GM18505 (cell line): ENCODE data around the gene OSBPL3.

Experiments
- ATAC-seq: cut with Tn5 transposase; IDR thresholded peaks from one replicate; pipeline ENCODE4 v1.9.1; 2021; ENCODE audit not compliant: unreplicated experiment
- POLR2A ChIP-seq: IDR thresholded peaks from 4 replicates; pipeline ENCODE4 v1.6.1; 2011; ENCODE audit warnings: borderline replicate concordance; ENCODE audit not compliant: insufficient read depth, insufficient read length; ENCODE audit errors: extremely low read depth

OSBPL3 gene

DNA sequence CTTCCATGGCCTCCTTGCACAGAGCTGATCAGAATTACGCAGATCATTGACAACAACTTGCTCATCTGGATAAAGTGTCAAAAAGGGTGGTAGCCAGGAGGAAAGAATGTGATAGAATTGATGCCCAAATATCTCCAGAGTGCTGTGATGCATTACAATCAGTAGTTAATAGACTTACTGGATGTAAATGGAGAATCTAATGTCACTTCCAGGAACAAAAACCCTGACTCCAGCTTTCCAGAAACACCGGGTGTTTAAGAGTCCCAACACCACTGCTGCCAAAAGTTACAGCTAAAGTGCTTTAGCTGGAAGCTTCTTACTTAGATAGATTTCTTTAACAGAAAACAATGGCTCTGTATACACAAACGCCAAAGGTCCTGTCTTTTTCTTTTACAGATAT is 25.7 kb upstream of the OSBPL3 start:
- no peak for ATAC-seq
- TF ChIP-seq POLR2A: no peak

DNA sequence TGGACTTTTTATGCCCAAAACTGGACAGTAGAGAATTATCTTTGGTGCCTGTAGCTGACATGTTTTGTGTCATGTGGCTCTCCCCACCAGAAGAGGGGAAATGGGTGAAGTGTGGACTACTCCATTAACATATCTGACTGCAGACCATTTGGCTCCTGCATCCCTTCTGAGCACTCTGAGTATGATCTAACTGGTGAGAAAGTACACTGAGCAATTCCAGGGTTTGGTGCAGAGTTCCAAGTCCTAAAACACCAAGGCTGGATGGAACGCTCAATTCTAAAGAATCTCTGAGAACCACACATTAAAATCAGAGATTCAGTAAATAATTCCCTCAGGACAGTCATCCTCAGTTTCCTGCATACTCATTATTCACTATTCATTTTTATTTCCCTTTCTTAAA is 22.8 kb upstream of the OSBPL3 start:
- TF ChIP-seq POLR2A: no peak
- no peak for ATAC-seq

DNA sequence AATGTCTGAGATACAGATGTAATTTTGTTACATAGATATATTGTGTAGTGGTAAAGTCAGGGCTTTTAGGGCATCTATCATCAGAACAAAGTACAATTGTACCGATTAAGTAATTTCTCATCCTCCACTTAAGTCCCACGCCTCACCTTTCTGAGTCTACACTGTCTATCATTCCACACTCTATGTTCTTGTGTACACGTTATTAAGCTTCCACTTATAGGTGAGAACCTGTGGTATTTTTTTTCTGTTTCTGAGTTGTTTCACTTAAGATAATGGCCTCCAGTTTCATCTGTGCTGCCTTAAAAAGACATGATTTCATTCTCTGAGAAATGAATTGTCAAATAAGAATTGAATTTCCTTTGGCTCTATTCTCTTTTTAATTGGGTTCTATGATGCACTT is 15.5 kb upstream of the OSBPL3 start:
- no peak for TF ChIP-seq POLR2A
- ATAC-seq: no peak

GRCh38 chr7:24992314-24992713 is 12.3 kb upstream of the OSBPL3 start:
- no peak for ATAC-seq
- no peak for TF ChIP-seq POLR2A

- no peak for TF ChIP-seq POLR2A
- no peak for ATAC-seq
These were observed 11.4 kb upstream of the OSBPL3 start for GRCh38 chr7:24991353-24991752.

DNA sequence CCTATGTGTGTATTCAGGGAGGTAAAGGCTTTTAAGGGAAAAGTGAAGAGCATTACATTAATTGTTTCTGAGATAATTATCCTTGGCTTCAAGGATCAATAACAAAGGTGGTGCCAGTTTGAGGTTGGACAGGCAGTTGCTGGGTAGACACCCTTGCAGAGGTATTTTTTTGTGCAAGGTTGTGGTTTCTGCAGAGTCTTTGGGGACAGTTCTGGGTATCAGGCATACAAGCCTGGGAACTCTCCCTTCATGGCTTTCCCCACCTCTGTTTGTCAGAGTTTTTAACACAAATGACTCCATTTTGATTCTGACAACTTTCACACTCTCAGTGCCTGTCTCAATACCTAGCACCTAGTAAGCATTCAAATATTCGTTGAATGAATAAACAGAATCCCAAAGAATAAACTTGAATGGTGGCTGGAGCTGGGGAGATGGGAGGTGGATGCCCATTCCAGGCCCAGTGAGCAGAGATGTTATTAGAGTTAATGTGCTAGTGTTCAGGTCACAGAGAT is 7.4 kb upstream of the OSBPL3 start:
- no peak for TF ChIP-seq POLR2A

GRCh38 chr7:24982917-24983316 is 2.9 kb upstream of the OSBPL3 start:
- no peak for TF ChIP-seq POLR2A
- no peak for ATAC-seq

More for the DNA sequence above, 7.4 kb upstream of the OSBPL3 start:
- no peak for ATAC-seq

- ATAC-seq: no peak
- TF ChIP-seq POLR2A: peak; percentile 12
These were observed 1.4 kb upstream of the OSBPL3 start for GRCh38 chr7:24981171-24981951.

- peak; percentile 11 for ATAC-seq
- TF ChIP-seq POLR2A: no peak
These were observed 674 bp upstream of the OSBPL3 start for GRCh38 chr7:24980534-24981170.

GRCh38 chr7:24979470-24979862 is 512 bp downstream of the OSBPL3 start:
- peak; percentile 41 for ATAC-seq
- TF ChIP-seq POLR2A: no peak

GRCh38 chr7:24978843-24979469 is 1.0 kb downstream of the OSBPL3 start:
- TF ChIP-seq POLR2A: peak; percentile 63
- ATAC-seq: no peak

- no peak for ATAC-seq
- no peak for TF ChIP-seq POLR2A
These were observed 4.2 kb downstream of the OSBPL3 start for GRCh38 chr7:24975644-24976260.

DNA sequence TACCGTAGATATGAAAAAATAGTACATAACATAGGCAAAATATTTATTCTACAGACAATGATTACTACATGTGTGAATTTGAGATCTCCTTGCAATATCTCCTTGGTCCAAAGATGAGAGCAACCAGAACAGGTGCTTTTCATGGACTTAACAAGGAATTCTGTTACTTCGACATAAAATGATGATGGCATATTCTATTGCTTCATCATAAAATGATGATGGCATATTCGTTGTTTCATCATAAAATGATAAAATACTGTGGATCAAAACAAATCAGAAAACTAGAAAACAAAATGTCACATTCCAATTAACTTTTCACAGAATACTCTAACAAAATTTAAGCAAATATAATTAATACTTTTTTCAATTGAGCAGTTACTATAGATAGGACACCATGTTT is 4.8 kb downstream of the OSBPL3 start:
- no peak for ATAC-seq
- TF ChIP-seq POLR2A: no peak
